ENCODE results near the gene HOXA11.

Gene HOXA11

GRCh38 chr7:27156508-27156898 lies 28.5 kb downstream of the HOXA11 start, which contains the start of gene HOXA7:
Gene HOXA7, minus strand, starts transcription at chr7:27156675. Its CDS starts 130 bp downstream, at chr7:27156545.
- intact Hi-C loops (cut with DNase I) = no loop called here
- peak in 5 of 42 donors; percentile 12 to 17 (median 15) for DNase-seq

DNA sequence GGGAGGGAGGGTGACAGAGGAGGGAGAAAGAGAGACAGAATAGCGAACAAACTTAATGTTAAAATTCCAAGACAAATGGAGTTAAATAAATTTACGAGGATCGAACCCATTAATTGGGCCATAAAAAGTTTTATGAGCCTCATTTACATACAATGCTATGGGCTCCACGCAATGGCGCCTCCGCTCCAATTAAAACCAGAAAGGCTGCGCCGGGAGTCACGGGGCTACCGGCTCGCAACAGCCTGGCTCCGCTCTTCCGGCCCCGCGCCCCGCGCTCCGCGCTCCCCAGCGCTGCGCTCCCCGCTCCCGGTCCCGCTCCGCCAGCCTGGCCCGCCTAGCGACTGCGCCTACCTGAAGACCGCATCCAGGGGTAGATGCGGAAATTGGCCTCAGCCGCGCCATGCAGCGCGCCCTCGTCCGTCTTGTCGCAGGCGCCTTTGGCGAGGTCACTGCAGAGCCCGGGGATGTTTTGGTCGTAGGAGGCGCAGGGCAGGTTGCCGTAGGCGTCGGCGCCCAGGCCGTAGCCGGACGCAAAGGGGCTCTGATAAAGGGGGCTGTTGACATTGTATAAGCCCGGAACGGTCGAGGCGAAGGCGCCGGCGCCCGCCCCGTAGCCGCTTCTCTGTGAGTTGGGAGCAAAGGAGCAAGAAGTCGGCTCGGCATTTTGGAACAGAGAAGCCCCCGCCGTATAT lies 29.1 kb downstream of the HOXA11 start:
- intact Hi-C loops (cut with DNase I) = no loop called here
- DNase-seq = peak in 7 of 42 donors; percentile 3 to 28 (median 16)

GRCh38 chr7:27154901-27155815 lies 29.9 kb downstream of the HOXA11 start:
- intact Hi-C loops (cut with DNase I) = no loop called here
- DNase-seq = peak in 6 of 42 donors; percentile 9 to 36 (median 27)

DNA sequence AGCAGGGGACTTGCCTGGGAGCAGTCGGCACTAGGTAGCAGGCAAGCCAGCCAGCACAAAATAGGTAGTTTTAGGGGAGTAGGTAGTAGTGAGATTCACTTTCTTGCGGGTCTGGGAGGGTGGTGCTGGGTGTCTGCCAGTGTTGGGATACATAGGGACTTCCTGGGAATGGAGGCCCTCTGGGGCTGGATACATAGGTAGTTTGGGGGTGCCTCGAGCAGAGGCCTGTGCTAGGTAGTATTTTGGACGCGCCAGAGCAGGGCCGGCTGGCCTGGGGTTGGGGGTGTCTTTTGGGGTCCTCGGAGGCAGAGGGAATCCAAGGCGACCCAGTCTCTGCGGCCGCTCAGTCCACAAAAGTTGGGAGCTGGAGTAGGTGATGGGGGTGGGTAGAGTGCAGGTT lies 30.7 kb downstream of the HOXA11 start:
- DNase-seq = peak in 6 of 42 donors; percentile 8 to 30 (median 14)
- intact Hi-C loops (cut with DNase I) = no loop called here

- peak in 1 of 42 donors; percentile 2 for DNase-seq
- intact Hi-C loops (cut with DNase I) = no loop called here
These were observed 31.5 kb downstream of the HOXA11 start for GRCh38 chr7:27153526-27153925.

GRCh38 chr7:27152816-27153442 lies 32.1 kb downstream of the HOXA11 start:
- intact Hi-C loops (cut with DNase I) = no loop called here

GRCh38 chr7:27151931-27152815 lies 32.9 kb downstream of the HOXA11 start, which contains the start of gene HOXA3:
Gene HOXA3, minus strand, starts transcription at chr7:27152583. Its CDS starts 41,943 bp downstream, at chr7:27110640.
- peak in 6 of 42 donors; percentile 10 to 26 (median 20) for DNase-seq
- intact Hi-C loops (cut with DNase I) = no loop called here

More at GRCh38 chr7:27152816-27153442, 32.1 kb downstream of the HOXA11 start:
- peak in 5 of 42 donors; percentile 2 to 22 (median 8) for DNase-seq

DNA sequence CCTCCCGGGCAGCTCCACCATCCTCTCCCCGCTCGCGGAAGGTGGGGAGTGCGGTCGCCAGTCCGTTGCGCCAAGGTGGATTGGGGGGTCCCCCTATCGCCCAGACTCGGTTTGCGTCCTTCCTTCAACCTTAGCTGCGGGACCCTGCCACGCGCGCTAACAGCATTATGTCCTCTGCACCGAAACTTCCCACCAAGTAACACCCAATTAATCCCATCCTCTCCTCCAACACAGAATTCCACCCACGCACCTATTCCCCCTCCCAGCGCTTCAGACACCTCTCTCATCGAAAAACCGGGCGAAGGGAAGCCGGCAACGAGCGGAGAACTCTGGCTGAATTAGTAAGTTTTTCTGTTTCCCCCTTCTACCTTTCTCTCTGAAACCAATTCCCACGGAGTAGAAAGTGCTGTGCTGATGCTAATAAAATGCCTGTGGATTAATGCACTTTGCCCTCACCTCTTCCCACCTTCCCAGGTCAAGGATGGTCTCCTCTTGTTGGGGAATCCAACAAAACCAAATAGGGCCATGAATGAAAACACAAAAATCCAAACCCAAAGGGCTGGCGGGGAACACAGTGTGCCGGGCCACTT lies 33.6 kb downstream of the HOXA11 start:
- intact Hi-C loops (cut with DNase I) = no loop called here
- DNase-seq = peak in 6 of 42 donors; percentile 7 to 32 (median 12)

- intact Hi-C loops (cut with DNase I) = no loop called here
- DNase-seq = peak in 25 of 42 donors; percentile 12 to 70 (median 42)
These were observed 34.3 kb downstream of the HOXA11 start for GRCh38 chr7:27150568-27151340.

- intact Hi-C loops (cut with DNase I) = no loop called here
- DNase-seq = peak in 3 of 42 donors; percentile 1 to 9 (median 6)
These were observed 35.0 kb downstream of the HOXA11 start for GRCh38 chr7:27149842-27150567.

GRCh38 chr7:27148756-27149641 lies 36.0 kb downstream of the HOXA11 start:
- intact Hi-C loops (cut with DNase I) = no loop called here
- peak in 1 of 42 donors; percentile 6 for DNase-seq

DNA sequence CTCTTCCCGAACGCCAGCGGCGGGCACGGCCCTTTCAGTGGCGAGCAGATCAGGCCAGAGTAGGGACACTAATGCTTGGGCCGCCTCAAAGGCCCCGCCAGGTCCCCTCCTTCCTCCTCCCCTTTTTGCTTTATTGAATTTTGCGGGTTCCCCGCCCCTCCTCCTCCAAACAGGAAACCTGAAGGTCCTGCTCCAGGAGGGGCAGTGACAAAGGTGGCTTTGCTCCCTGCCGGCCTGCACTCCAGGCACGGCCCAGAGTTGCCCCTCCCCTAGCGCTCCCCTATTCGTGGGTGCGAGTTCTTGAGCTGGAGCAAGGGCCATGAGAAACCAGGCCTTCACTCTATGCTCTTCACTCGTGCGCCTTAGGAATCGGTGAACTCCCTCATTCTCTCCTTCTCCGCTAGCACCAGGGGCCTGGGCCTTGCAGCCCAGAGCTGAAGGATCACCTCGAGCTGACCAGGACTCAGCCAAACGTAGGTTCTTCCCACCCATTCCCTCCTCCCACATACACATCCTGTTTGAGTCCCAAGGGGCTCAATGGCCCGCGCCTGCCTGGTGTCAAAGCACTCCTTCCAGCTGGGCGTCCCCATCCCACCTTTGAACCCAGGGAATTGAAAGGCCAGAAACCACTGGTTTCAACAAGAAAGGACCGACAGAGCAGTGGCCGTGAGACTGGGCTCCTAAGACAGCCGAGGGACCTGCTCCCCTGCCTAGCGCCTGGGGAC lies 36.8 kb downstream of the HOXA11 start:
- peak in 3 of 42 donors; percentile 1 to 13 (median 9) for DNase-seq
- intact Hi-C loops (cut with DNase I) = no loop called here

DNA sequence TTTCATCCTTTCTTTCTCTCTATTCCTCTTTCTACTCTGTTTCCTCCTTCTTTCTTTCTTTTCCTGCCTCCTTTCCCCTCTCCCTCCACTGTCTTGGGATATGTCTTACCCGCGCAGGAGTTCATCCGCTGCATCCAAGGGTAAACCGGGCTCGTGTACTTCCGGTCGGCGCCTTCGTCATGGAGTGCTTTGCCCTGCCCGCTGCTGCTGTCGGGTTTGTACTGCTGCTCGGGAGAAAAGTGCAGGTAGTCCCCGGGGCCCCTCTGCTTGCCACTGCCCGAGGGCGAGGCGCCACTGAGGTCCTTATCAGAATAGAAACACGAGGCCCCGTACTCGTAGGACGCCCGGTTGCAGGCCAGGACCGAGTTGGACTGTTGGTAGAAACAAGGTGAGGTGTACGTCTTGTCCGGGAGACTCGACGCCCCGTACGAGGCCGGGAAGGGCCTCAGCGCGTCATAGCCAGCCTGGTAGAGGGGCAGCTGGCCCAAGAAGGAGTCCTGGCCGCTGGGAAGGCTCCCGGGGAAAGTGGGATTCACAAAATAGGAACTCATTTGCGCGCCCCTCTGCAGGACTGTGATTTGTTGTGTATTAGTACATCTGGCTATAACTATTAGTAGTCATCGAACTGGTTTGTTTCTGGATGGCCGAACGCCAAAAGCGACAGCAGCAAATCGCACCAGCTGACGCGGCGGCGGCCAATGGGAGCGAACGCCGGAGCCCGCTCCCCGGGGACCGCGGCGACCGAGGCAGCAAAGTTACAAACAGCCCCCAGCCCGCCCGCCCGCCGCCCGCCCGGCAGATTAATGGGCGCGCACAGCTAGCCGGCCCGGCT lies 37.6 kb downstream of the HOXA11 start, which contains the start of gene HOXA6:
TSS of gene HOXA6 (minus strand) at position 576 of the 832 bp plus-strand sequence. CDS start at position 551, 25 bp downstream.
- intact Hi-C loops (cut with DNase I) = no loop called here
- peak in 3 of 42 donors; percentile 12 to 19 (median 14) for DNase-seq
